GM04503 (cell line): ENCODE results near the gene TMEM131.

Experiments
- DNase-seq: peaks from one replicate; pipeline ENCODE4 v3.0.0-alpha.2; 2012; ENCODE audit warnings: low read depth

TMEM131 gene

GRCh38 chr2:98020516-98020915 lies 24.8 kb upstream of the TMEM131 start:
- no peak for DNase-seq

- DNase-seq: no peak
These were observed 21.3 kb upstream of the TMEM131 start for GRCh38 chr2:98016908-98017670.

- no peak for DNase-seq
These were observed 19.9 kb upstream of the TMEM131 start for GRCh38 chr2:98015671-98016070.

- DNase-seq: no peak
These were observed 18.6 kb upstream of the TMEM131 start for GRCh38 chr2:98014379-98014778.

- no peak for DNase-seq
These were observed 17.8 kb upstream of the TMEM131 start for GRCh38 chr2:98013407-98014042.

GRCh38 chr2:98012561-98012991 lies 16.8 kb upstream of the TMEM131 start:
- DNase-seq: no peak

GRCh38 chr2:98009887-98010760 lies 14.4 kb upstream of the TMEM131 start:
- no peak for DNase-seq

GRCh38 chr2:98008415-98008814 lies 12.7 kb upstream of the TMEM131 start:
- DNase-seq: no peak

- no peak for DNase-seq
These were observed 10.6 kb upstream of the TMEM131 start for GRCh38 chr2:98006378-98006777.

- DNase-seq: no peak
These were observed 8.9 kb upstream of the TMEM131 start for GRCh38 chr2:98004613-98005012.

GRCh38 chr2:98004047-98004446 lies 8.3 kb upstream of the TMEM131 start:
- DNase-seq: no peak

- no peak for DNase-seq
These were observed 3.8 kb upstream of the TMEM131 start for GRCh38 chr2:97999536-97999935.

GRCh38 chr2:97998431-97999005 lies 2.8 kb upstream of the TMEM131 start:
- no peak for DNase-seq

GRCh38 chr2:97997784-97998392 lies 2.1 kb upstream of the TMEM131 start:
- no peak for DNase-seq

- DNase-seq: no peak
These were observed 931 bp upstream of the TMEM131 start for GRCh38 chr2:97996679-97997078.

GRCh38 chr2:97995026-97995733 lies 568 bp downstream of the TMEM131 start:
- DNase-seq: no peak

- DNase-seq: no peak
These were observed 1.3 kb downstream of the TMEM131 start for GRCh38 chr2:97994476-97994875.

- no peak for DNase-seq
These were observed 1.8 kb downstream of the TMEM131 start for GRCh38 chr2:97993926-97994325.

- no peak for DNase-seq
These were observed 2.6 kb downstream of the TMEM131 start for GRCh38 chr2:97992836-97993825.
